Measurements from ENCODE around the gene BCL11A.

- no peak for TF ChIP-seq CTCF (IDR thresholded peaks at IDR 0.05)
- TF ChIP-seq POLR2AphosphoS5 (IDR thresholded peaks at IDR 0.05), result no peak
- no peak for TF ChIP-seq POLR2A (IDR thresholded peaks at IDR 0.05)
Observed at GRCh38 chr2:60538101-60538500, 15.4 kb downstream of the BCL11A start.
